ENCODE measurements around the gene DOLPP1.

Gene DOLPP1

GRCh38 chr9:129131300-129132145 lies 50.6 kb downstream of the DOLPP1 start:
- POLR2A ChIA-PET: interaction anchor here (0.9 to 2.9 kb wide), 6 partner anchors 8 to 492 kb away, joined by 3 to 12 read pairs (median 4); partner anchors contain the start of gene IER5L
- H3K4me3 ChIP-seq (ENCODE audit: low read depth, low read length): no peak overlapping the region
- CTCF ChIA-PET: interaction anchor here (0.7 to 24.0 kb wide), 51 partner anchors 8 to 676 kb away, joined by 3 to 735 read pairs (median 5); partner anchors contain the start of genes ASB6, C9orf50, CRAT and NTMT1
- peak; percentile 99 for TF ChIP-seq CTCF (IDR thresholded peaks at IDR 0.05; ENCODE audit: insufficient read depth, low read length, missing control alignments)
- no peak for DNase-seq (ENCODE audit: low read depth, low spot score)

DNA sequence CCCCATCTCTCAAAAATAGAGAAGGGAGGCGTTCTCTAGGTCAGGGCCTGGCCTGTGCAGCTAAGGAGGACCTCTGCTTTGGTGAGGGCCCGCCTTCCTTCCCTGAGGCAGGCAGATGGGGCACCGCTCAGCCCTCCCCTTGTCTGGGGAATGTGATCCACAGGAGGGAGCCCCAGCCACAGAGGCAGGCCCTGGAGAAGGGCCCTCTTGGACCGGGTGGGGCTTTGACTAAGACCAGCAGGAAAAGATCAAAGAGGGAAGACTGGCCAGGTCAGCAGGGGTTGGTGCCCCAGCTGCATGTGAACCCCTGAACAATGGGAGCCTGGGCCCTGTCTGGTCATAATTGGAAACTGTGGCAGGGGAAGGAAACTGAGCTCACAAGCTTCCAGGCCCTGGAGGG lies 52.2 kb downstream of the DOLPP1 start:
- CTCF ChIA-PET: interaction anchor here (0.6 to 24.0 kb wide), 18 partner anchors 11 to 654 kb away, joined by 3 to 735 read pairs (median 10); partner anchors contain the start of genes ASB6, C9orf50 and NTMT1
- DNase-seq (ENCODE audit: low read depth, low spot score): no peak
- no peak for TF ChIP-seq CTCF (IDR thresholded peaks at IDR 0.05; ENCODE audit: insufficient read depth, low read length, missing control alignments)
- H3K4me3 ChIP-seq (ENCODE audit: low read depth, low read length): no peak overlapping the region
- POLR2A ChIA-PET: no interaction called here

DNA sequence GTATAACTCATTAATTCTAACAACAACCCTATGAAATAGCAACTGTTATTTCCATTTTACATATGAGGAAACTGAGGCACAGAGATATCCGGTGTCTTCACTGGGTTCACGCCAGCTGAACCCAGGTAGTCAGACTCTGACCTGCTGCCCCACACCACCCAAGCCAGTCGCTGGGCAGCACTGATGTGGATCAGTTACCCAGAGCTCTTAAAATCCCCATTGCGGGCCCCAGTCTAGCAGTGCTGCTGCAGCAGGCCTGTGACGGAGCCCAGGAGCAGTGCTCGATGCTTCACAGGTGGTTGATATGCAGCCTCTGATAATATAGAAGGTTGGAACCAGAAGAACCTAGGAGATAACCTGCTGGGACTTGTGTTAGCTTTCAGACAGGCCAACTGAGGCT lies 54.6 kb downstream of the DOLPP1 start:
- TF ChIP-seq CTCF (IDR thresholded peaks at IDR 0.05; ENCODE audit: insufficient read depth, low read length, missing control alignments): no peak
- ChIA-PET CTCF (interaction anchor here (1.1 to 24.0 kb wide), 8 partner anchors 13 to 505 kb away, joined by 3 to 735 read pairs (median 58); partner anchors contain the start of genes C9orf50, IER5L and NTMT1), POLR2A (interaction anchor here (11.6 kb wide), 1 partner anchor 39 kb away, joined by 233 read pairs; the partner anchor contains the start of gene IER5L)
- H3K4me3 ChIP-seq (ENCODE audit: low read depth, low read length): no peak overlapping the region
- no peak for DNase-seq (ENCODE audit: low read depth, low spot score)

GRCh38 chr9:129136446-129137035 lies 55.6 kb downstream of the DOLPP1 start:
- TF ChIP-seq CTCF (IDR thresholded peaks at IDR 0.05; ENCODE audit: insufficient read depth, low read length, missing control alignments): no peak
- DNase-seq (ENCODE audit: low read depth, low spot score): no peak
- no peak overlapping the region for H3K4me3 ChIP-seq (ENCODE audit: low read depth, low read length)
- POLR2A ChIA-PET: interaction anchor here (11.6 kb wide), 1 partner anchor 38 kb away, joined by 233 read pairs; the partner anchor contains the start of gene IER5L
- CTCF ChIA-PET: interaction anchor here (1.0 to 24.0 kb wide), 7 partner anchors 14 to 504 kb away, joined by 3 to 735 read pairs (median 100); partner anchors contain the start of genes C9orf50, IER5L and NTMT1

GRCh38 chr9:129137292-129138143 lies 56.6 kb downstream of the DOLPP1 start:
- no peak overlapping the region for H3K4me3 ChIP-seq (ENCODE audit: low read depth, low read length)
- ChIA-PET POLR2A (interaction anchor here (0.6 to 11.6 kb wide), 5 partner anchors 37 to 569 kb away, joined by 3 to 233 read pairs (median 28); partner anchors contain the start of gene IER5L), CTCF (interaction anchor here (1.1 to 24.0 kb wide), 19 partner anchors 11 to 646 kb away, joined by 3 to 735 read pairs (median 12); partner anchors contain the start of genes C9orf50, CRAT, IER5L and NTMT1)
- no peak for TF ChIP-seq CTCF (IDR thresholded peaks at IDR 0.05; ENCODE audit: insufficient read depth, low read length, missing control alignments)
- no peak for DNase-seq (ENCODE audit: low read depth, low spot score)

Data from AG04449 (cell line).